Choroid plexus epithelial cell (primary cell): Measurements from ENCODE around the gene PAX1.

ENCODE experiments used
- DNase-seq: peaks from one replicate; pipeline ENCODE4 v3.0.0-alpha.2; 2010; ENCODE audit warnings: low read depth
- H3K4me3 ChIP-seq: 2 replicates; pipeline ENCODE4 v1.5.1; 2011; ENCODE audit warnings: low read depth, mild to moderate bottlenecking, control low read depth, low read length, moderate library complexity
- CTCF ChIP-seq: conservative IDR thresholded peaks from 2 replicates; pipeline ENCODE4 v1.5.1; 2011; ENCODE audit warnings: low read depth, mild to moderate bottlenecking, control low read depth, inconsistent platforms, low read length, moderate library complexity

The PAX1 gene

GRCh38 chr20:21705575-21706260 lies at the start of gene PAX1:
Gene PAX1, plus strand, starts transcription at chr20:21705664. Its CDS starts 49 bp downstream, at chr20:21705713.
- H3K4me3 ChIP-seq = no peak within 1 kb of the TSS
- TF ChIP-seq CTCF = no peak
- DNase-seq = no peak

GRCh38 chr20:21656308-21657067 lies 49.0 kb upstream of the PAX1 start:
- no peak overlapping the region for H3K4me3 ChIP-seq
- TF ChIP-seq CTCF = no peak
- DNase-seq = no peak

GRCh38 chr20:21661488-21662055 lies 43.9 kb upstream of the PAX1 start:
- H3K4me3 ChIP-seq = no peak overlapping the region
- no peak for TF ChIP-seq CTCF
- no peak for DNase-seq

GRCh38 chr20:21663465-21663864 lies 42.0 kb upstream of the PAX1 start:
- no peak for DNase-seq
- no peak for TF ChIP-seq CTCF
- H3K4me3 ChIP-seq = no peak overlapping the region

- DNase-seq = no peak
- no peak overlapping the region for H3K4me3 ChIP-seq
- no peak for TF ChIP-seq CTCF
Observed at GRCh38 chr20:21665687-21666446, 39.6 kb upstream of the PAX1 start.

GRCh38 chr20:21670126-21670525 lies 35.3 kb upstream of the PAX1 start:
- no peak overlapping the region for H3K4me3 ChIP-seq
- DNase-seq = no peak
- TF ChIP-seq CTCF = no peak
